GM12875 (cell line): Measurements from ENCODE around the gene ST8SIA2.

Source experiments
- H3K4me3 ChIP-seq: one replicate; pipeline ENCODE4 v1.5.1; 2011; ENCODE audit warnings: low read depth, low read length, control low read depth
- TF ChIP-seq, protein P1 (sequence below): IDR thresholded peaks from 2 replicates; pipeline ENCODE4 v1.5.1; 2011; ENCODE audit warnings: low read depth, mild to moderate bottlenecking, control low read depth, inconsistent platforms, low read length, moderate library complexity, borderline replicate concordance; ENCODE audit not compliant: insufficient read depth

Gene ST8SIA2

DNA sequence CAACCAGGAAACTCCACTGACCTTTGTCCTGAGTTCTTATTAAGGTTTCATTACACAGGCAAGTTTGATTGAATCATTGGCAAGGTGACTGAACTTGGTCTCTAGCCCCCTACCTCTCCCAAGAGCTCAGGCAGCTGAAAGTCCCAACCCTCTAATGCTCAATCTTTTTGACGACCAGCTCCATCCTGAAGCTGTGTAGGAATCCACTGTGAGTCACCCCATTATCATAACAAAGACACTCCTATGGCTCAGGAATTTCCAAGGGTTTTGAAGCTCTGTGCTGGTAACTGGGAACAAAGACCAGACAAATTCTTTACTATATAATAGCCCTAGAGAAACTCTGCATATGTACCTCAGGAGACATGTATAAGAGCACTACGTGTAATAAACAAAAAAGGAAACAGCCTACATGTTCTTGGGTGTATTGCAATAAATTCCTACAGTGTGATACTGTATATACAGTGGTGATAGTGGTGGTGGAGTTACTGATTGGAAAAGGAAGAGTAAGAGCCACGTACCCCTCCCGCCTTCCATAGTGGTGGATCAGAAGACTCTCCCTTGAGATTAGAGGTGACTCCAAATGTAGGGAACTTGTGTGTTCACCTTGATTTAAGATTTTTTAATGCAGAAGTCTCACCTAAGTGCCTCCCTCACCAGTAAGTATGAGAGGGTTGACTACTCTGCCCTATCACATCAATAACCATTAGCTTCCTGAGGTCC is 116.6 kb downstream of the ST8SIA2 start:
- TF ChIP-seq, protein P1, sequence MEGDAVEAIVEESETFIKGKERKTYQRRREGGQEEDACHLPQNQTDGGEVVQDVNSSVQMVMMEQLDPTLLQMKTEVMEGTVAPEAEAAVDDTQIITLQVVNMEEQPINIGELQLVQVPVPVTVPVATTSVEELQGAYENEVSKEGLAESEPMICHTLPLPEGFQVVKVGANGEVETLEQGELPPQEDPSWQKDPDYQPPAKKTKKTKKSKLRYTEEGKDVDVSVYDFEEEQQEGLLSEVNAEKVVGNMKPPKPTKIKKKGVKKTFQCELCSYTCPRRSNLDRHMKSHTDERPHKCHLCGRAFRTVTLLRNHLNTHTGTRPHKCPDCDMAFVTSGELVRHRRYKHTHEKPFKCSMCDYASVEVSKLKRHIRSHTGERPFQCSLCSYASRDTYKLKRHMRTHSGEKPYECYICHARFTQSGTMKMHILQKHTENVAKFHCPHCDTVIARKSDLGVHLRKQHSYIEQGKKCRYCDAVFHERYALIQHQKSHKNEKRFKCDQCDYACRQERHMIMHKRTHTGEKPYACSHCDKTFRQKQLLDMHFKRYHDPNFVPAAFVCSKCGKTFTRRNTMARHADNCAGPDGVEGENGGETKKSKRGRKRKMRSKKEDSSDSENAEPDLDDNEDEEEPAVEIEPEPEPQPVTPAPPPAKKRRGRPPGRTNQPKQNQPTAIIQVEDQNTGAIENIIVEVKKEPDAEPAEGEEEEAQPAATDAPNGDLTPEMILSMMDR = no peak
- no peak overlapping the region for H3K4me3 ChIP-seq
